HG03045 (cell line): ENCODE measurements around the gene ZDHHC5.
"Not testable (repeated sequence)": the region's sequence is repeated elsewhere in the genome, so short reads cannot be mapped to it uniquely, and the experiment has no call there.

Experiments used
- ATAC-seq: cut with Tn5 transposase; IDR thresholded peaks from one replicate; pipeline ENCODE4 v1.9.1; 2021; ENCODE audit warnings: mild to moderate bottlenecking, moderate library complexity; ENCODE audit not compliant: unreplicated experiment

Gene ZDHHC5

DNA sequence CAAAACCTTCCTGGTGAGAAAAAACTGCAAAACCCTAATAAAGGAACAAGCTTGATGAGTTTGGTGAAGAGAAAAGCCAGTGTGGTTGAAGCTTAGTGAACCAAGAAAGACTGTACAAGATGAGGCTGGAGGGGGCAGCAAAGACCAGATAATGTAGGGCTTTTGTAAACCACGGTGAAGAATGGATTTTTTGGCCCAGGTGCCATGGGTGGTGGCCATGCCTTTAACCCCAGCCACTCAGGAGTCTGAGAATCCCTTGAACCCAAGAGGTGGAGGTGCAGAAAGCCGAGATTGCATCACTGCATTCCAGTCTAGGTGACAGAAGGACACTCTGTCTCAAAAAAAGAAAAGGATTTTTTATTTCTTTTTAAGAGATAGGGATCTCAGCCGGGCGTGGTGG lies 5.0 kb upstream of the ZDHHC5 start:
- no peak for ATAC-seq

GRCh38 chr11:57663975-57664374 lies 3.9 kb upstream of the ZDHHC5 start:
- no peak for ATAC-seq

- peak; percentile 67 for ATAC-seq
Measured at GRCh38 chr11:57667117-57667735, 688 bp upstream of the ZDHHC5 start.

DNA sequence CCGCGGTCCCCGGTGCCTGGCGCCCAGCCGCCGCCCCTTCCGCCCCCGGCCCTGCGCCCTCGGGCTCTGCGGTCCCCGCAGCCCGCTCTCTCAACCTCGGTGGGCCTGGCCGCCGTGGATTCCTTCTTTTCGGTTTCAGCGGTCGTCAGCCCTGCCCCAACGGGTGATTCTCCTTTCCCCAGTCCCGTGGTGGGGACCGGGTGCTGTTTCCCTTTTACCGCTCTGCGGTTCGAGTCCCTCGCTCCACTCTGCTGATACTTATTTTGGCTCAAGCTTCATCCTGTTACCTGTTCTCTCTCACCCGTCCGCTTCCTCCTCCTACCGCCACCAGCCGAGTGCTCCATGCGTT lies 494 bp downstream of the ZDHHC5 start:
- ATAC-seq: peak; percentile 15

- no peak for ATAC-seq
Measured at GRCh38 chr11:57674251-57674650, 6.3 kb downstream of the ZDHHC5 start.

DNA sequence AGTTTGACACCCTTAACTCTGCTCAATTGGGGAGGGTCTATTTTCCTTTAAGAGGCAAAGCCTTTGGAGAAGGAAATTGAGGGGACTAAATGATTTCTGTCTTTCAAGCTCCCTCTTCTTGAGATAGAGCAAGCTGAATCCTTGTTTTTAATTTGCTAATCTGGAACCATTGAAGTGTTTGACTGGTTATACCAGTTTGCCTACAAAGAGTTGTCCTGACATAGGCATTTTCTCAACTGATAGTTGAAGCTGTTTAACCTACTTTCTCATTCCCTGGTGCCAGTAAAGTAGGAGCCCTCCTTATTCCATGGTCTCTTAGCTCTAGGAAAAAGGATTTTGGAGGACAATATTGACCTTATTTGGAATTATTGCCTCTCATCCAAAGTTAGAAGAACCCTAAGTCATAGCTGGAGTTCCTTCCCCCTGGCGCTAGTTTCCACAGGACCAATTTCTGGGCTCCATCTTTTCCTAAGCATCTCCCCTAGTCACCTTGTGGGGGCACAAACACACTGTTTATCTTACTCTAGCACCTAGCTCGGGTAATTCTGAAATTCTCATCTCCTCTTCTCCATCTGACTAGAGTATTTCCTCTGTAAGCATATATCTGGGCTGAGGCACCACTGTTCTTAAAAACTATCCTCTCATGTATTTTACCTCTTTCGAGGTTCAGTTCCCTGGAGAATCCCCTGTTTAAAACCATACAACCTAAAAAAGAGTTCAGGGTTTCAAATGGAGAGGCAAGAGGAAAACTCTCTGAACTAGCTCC lies 7.4 kb downstream of the ZDHHC5 start:
- no peak for ATAC-seq

DNA sequence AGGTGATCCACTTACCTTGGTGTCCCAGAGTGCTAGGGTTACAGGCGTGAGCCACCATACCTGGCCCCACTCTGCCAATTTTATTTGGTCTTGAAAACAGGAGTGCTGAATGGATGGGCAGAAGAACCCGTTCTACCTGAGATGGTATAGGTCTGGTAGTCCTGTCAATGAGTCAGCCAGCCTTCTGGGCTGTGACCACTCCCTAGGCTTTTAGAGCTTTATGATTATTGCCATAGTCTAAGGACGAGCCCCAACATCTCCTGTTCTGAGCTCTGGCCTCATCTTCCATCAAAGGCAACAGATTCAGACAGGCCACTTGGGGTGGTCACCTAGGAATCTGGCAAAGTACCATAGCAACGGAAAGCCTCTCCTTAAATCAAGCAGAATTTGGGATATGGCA lies 11.5 kb downstream of the ZDHHC5 start:
- no peak for ATAC-seq

GRCh38 chr11:57680552-57680874 lies 12.6 kb downstream of the ZDHHC5 start:
- no peak for ATAC-seq

DNA sequence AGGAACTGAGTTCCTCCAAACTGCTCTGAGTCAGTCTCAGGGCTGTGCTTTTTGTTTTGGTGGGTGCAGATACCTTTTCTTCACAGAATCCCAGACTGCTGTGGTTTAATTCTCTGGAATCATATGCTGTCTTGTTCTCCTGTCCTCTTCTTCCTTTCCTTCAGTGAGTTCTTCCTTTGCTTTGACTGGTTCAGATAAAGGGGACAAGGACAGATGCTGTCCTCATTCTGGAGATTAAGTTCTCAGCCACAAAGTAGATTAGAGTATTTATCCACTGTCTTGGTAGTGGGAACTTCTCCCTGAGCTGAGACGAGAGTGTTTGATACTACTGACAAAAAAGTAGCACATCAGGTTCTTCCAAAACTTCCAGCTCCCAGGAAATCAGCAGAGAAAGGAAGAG lies 13.3 kb downstream of the ZDHHC5 start:
- ATAC-seq: no peak

DNA sequence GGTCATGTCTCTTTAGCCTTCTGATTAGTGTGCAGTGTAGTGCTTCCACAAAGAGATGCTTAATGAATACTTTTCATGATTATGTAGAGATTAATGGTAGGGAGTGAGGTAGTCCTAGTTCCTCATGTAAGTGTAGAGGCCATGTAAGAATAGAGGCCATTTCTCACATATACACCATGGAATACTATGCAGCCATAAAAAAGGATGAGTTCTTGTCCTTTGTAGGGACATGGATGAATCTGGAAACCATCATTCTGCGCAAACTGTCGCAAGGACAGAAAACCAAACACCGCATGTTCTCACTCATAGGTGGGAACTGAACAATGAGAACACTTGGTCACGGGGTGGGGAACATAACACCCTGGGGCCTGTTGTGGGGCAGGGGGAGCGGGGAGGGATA lies 22.6 kb downstream of the ZDHHC5 start:
- ATAC-seq: not testable (repeated sequence)

- no peak for ATAC-seq
Measured at GRCh38 chr11:57698843-57699365, 31.0 kb downstream of the ZDHHC5 start.

DNA sequence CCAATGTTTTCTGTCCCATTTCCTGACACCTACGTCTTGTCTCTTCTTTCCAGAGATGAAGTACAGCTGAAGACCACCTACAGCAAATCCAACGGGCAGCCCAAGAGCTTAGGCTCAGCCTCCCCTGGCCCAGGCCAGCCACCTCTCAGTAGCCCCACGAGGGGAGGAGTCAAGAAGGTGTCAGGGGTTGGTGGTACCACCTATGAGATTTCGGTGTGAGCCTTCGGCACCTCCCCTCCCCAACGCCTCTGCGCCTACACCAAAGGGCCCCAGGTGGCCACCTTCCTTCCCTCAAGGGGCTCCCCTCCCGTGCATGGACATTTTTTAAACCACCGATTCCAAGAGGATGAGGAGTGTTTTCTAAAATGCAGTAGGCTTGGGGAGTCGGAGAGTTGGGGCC lies 31.9 kb downstream of the ZDHHC5 start:
- no peak for ATAC-seq

DNA sequence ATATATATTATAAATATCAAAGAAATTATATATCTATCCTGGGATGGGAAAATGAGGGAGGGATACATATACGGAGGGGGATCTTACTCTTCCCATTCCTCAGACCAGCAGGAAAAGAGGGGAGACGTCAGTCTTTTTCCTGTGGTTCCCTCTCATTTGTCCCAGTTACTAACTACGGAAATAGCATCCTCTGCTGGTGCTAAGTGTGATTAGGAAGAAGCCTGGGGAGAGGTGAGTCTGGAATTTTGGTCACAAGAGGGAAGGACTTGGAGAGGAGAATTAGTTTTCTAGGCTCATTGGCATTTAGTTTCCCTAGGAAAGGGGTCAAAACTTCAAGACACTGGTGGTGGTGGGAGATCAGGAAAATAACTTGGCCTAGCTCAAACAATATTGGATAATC lies 32.5 kb downstream of the ZDHHC5 start:
- ATAC-seq: no peak

GRCh38 chr11:57703341-57703740 lies 35.4 kb downstream of the ZDHHC5 start:
- ATAC-seq: no peak

- ATAC-seq: no peak
Measured at GRCh38 chr11:57704932-57705331, 37.0 kb downstream of the ZDHHC5 start.

GRCh38 chr11:57705432-57705831 lies 37.5 kb downstream of the ZDHHC5 start:
- not testable (repeated sequence) for ATAC-seq

DNA sequence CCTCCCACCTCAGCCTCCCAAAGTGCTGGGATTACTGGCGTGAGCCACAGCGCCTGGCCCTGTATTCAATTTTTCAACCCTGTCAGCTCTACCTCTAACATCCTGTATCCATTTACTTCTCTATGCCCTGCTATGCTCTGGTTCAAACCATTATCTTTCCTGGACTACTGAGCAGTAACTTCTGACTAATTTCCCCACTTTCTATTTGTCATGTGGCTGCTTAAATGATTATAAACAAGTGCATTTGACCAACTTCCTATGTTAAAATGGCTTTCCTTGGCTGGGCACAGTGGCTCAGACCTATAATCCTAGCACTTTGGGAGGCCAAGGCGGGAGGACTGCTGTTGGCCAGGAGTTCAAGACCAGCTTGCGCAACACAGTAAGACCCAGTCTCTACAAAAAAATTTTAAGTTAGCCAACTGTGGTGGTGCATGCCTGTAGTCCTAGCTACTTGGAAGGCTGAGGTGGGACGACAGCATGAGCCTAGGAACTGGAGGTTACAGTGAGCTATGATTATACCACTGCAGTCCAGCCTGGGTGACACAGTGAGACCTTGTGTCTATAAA lies 42.0 kb downstream of the ZDHHC5 start:
- ATAC-seq: no peak

- ATAC-seq: peak; percentile 49
Measured at GRCh38 chr11:57711414-57712255, 43.7 kb downstream of the ZDHHC5 start, which contains the start of gene MED19. TSS of gene MED19 (minus strand) at chr11:57712215. CDS start at chr11:57712179, 36 bp downstream.

- ATAC-seq: peak; percentile 93
Measured at GRCh38 chr11:57712256-57713150, 44.6 kb downstream of the ZDHHC5 start, which contains the start of gene TMX2. TSS of gene TMX2 (plus strand) at chr11:57712593. CDS start at chr11:57712619, 26 bp downstream.

DNA sequence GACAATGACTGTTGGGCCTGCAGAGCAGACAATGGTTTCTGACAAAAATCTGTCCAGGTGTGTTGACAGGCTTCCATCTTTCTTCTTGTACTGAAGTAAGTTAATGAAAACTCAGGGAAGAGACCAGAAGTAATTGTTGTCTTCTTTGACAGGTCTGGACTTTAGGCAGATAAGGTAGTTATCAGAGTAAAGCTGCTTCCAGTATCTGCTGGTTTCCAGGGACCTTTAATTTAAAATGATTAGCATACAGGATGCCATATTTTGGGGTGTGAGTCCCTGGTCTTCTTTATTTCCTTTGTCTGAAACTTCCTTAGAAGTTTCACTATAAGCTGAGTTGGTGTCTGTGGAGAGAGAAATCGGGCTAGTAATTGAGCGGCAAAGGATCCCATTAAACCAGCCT lies 45.9 kb downstream of the ZDHHC5 start:
- ATAC-seq: no peak
